Measurements from ENCODE around the gene BEND4.

Gene BEND4

DNA sequence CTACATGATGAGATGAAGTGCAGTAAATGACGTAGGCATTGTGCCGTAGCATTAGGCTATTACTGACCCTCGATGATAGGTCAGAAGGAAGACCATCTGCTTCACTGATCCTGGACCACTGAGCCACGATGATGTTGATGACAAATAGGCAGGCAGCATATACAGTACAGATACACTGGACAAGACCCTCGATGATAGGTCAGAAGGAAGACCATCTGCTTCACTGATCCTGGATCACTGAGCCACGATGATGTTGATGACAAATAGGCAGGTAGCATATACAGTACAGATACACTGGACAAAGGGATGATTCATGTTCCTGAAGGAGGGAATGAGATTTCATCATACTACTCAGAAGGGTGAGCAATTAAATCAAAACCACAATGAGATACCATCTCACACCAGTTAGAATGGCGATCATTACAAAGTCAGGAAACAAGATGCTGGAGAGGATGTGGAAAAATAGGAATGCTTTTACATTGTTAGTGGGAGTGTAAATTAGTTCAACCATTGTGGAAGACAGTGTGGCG, 50.9 kb downstream of the BEND4 start:
- TF ChIP-seq SIN3A (IDR thresholded peaks at IDR 0.05; ENCODE audit: borderline replicate concordance, insufficient read depth, low read length) (no peak), POLR2AphosphoS5 (IDR thresholded peaks at IDR 0.05; ENCODE audit: low read depth, low read length) (no peak), TAF1 (IDR thresholded peaks at IDR 0.05; ENCODE audit: borderline replicate concordance, insufficient read depth, low read length) (no peak), FOXP2 (optimal IDR thresholded peaks at IDR 0.05; ENCODE audit: borderline replicate concordance, extremely low read depth, extremely low read length, insufficient read depth) (no peak)
- TF ChIP-seq, protein P1, sequence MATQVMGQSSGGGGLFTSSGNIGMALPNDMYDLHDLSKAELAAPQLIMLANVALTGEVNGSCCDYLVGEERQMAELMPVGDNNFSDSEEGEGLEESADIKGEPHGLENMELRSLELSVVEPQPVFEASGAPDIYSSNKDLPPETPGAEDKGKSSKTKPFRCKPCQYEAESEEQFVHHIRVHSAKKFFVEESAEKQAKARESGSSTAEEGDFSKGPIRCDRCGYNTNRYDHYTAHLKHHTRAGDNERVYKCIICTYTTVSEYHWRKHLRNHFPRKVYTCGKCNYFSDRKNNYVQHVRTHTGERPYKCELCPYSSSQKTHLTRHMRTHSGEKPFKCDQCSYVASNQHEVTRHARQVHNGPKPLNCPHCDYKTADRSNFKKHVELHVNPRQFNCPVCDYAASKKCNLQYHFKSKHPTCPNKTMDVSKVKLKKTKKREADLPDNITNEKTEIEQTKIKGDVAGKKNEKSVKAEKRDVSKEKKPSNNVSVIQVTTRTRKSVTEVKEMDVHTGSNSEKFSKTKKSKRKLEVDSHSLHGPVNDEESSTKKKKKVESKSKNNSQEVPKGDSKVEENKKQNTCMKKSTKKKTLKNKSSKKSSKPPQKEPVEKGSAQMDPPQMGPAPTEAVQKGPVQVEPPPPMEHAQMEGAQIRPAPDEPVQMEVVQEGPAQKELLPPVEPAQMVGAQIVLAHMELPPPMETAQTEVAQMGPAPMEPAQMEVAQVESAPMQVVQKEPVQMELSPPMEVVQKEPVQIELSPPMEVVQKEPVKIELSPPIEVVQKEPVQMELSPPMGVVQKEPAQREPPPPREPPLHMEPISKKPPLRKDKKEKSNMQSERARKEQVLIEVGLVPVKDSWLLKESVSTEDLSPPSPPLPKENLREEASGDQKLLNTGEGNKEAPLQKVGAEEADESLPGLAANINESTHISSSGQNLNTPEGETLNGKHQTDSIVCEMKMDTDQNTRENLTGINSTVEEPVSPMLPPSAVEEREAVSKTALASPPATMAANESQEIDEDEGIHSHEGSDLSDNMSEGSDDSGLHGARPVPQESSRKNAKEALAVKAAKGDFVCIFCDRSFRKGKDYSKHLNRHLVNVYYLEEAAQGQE (IDR thresholded peaks at IDR 0.05; ENCODE audit: insufficient read depth in 1 of 2, low read depth in 2 of 2, low read length in 2 of 2), result no peak

DNA sequence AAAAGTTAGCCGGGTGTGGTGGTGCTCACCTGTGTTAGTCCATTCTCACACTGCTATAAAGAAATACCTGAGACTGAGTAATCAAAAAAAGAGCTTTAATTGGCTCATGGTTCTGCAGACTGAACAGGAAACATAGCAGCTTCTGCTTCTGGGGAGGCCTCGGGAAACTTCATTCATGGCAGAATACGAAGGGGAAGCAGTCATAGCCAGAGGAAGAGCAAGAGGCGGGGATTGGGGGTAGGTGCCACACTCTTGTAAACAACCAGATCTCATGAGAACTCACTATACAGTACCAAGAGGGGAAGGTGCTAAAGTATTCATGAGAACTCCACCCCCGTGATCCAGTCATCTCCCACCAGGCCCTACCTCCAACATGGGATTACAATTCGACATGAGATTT, 64.1 kb downstream of the BEND4 start:
- TF ChIP-seq SIN3A (IDR thresholded peaks at IDR 0.05; ENCODE audit: borderline replicate concordance, insufficient read depth, low read length), result no peak
- TF ChIP-seq FOXP2 (optimal IDR thresholded peaks at IDR 0.05; ENCODE audit: borderline replicate concordance, extremely low read depth, extremely low read length, insufficient read depth), result no peak
- TF ChIP-seq TAF1 (IDR thresholded peaks at IDR 0.05; ENCODE audit: borderline replicate concordance, insufficient read depth, low read length), result no peak

DNA sequence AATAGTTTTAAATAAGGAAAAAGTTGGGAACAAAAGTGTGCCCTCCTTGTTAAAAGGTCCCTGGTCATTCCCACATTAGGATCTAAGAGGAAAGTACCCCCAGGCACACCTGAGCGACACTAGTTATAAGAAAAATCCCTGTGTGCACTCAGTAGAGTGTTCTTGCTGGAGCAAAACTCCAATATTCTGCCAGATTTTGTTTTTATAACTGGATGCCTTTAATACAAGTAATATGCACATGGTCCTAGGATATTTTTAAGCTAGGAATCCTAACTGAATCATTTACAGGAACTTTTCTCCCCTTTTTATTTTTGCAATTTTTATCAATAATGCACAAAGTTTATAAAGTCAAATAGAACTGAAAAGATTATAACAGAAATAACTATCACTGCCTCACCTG, 68.6 kb downstream of the BEND4 start:
- no peak for TF ChIP-seq FOXP2 (optimal IDR thresholded peaks at IDR 0.05; ENCODE audit: borderline replicate concordance, extremely low read depth, extremely low read length, insufficient read depth)
- TF ChIP-seq SIN3A (IDR thresholded peaks at IDR 0.05; ENCODE audit: borderline replicate concordance, insufficient read depth, low read length), result no peak
- TF ChIP-seq, protein P1 (IDR thresholded peaks at IDR 0.05; ENCODE audit: insufficient read depth in 1 of 2, low read depth in 2 of 2, low read length in 2 of 2), result no peak
- no peak for TF ChIP-seq POLR2AphosphoS5 (IDR thresholded peaks at IDR 0.05; ENCODE audit: low read depth, low read length)
- TF ChIP-seq TAF1 (IDR thresholded peaks at IDR 0.05; ENCODE audit: borderline replicate concordance, insufficient read depth, low read length), result no peak

- TF ChIP-seq FOXP2 (optimal IDR thresholded peaks at IDR 0.05; ENCODE audit: borderline replicate concordance, extremely low read depth, extremely low read length, insufficient read depth), result no peak
- TF ChIP-seq, protein P1 (IDR thresholded peaks at IDR 0.05; ENCODE audit: insufficient read depth in 1 of 2, low read depth in 2 of 2, low read length in 2 of 2), result no peak
- TF ChIP-seq SIN3A (IDR thresholded peaks at IDR 0.05; ENCODE audit: borderline replicate concordance, insufficient read depth, low read length), result no peak
- no peak for TF ChIP-seq POLR2AphosphoS5 (IDR thresholded peaks at IDR 0.05; ENCODE audit: low read depth, low read length)
- no peak for TF ChIP-seq TAF1 (IDR thresholded peaks at IDR 0.05; ENCODE audit: borderline replicate concordance, insufficient read depth, low read length)
Observed at GRCh38 chr4:42080306-42080705, 72.1 kb downstream of the BEND4 start.

DNA sequence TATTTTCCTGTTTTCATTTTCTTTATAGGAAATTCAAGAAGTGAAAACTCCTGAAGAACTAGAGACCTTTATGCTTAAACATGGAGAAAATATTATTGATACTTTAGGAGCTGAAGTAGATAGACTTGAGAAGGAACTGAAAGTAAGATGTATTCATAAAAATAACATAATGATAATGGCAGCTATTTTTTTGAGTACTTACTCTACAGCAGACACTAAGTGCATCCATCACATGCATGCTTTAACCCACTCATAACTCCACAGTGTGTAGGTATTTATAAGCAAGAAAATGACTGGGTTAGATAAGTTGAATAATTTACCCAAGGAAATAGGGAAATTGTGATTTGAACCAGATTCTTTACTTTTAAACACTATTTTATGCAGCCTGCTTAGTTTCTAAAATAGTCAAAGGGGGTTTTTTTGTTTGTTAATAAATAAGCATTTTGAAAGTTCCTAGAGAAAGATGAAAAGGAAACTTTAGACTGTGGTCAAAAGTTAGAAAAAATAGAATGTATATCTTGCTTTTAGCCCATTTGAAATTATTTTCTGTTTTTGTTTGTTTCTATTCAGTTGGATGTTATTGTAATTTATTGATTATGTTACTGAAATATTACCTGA, 74.2 kb downstream of the BEND4 start:
- TF ChIP-seq SIN3A (IDR thresholded peaks at IDR 0.05; ENCODE audit: borderline replicate concordance, insufficient read depth, low read length), result no peak
- no peak for TF ChIP-seq FOXP2 (optimal IDR thresholded peaks at IDR 0.05; ENCODE audit: borderline replicate concordance, extremely low read depth, extremely low read length, insufficient read depth)
- TF ChIP-seq, protein P1 (IDR thresholded peaks at IDR 0.05; ENCODE audit: insufficient read depth in 1 of 2, low read depth in 2 of 2, low read length in 2 of 2), result no peak
- no peak for TF ChIP-seq TAF1 (IDR thresholded peaks at IDR 0.05; ENCODE audit: borderline replicate concordance, insufficient read depth, low read length)
- TF ChIP-seq POLR2AphosphoS5 (IDR thresholded peaks at IDR 0.05; ENCODE audit: low read depth, low read length), result no peak

Measured in PFSK-1 (cell line).